Natural killer cell (primary cell): ENCODE measurements around the gene RBM19. TPM values are rescaled to one million over a fixed set of nuclear protein-coding genes. Genes with fewer than 3 reads are reported as not detected.

Source experiments
- ATAC-seq, 3 donors: fragments of 150-1000 bp in 2 of 3; fragments of 200-7000 bp in 1 of 3; cut with Tn5 transposase; 1 replicate in 1 of 3; 2 replicates in 2 of 3; pipeline ENCODE4 v1.10.0; 2021; ENCODE audit warnings: mild to moderate bottlenecking in 2 of 3, moderate library complexity in 2 of 3
- DNase-seq, 2 donors: peaks; one replicate each; pipeline versions ENCODE4 v3.0.0 to v3.0.0-alpha.2; 2013 to 2021; ENCODE audit warnings: mixed read lengths in 1 of 2
- H3K27ac ChIP-seq: one replicate; pipeline ENCODE4 v1.5.1; 2013; ENCODE audit warnings: mild to moderate bottlenecking, low read length
- H3K27me3 ChIP-seq: one replicate; pipeline ENCODE4 v1.6.1; 2013; ENCODE audit warnings: low read length; ENCODE audit not compliant: control insufficient read depth, insufficient read depth
- H3K36me3 ChIP-seq: one replicate; pipeline ENCODE4 v1.6.1; 2013; ENCODE audit warnings: low read length; ENCODE audit not compliant: control insufficient read depth, insufficient read depth
- H3K4me1 ChIP-seq: one replicate; pipeline ENCODE4 v1.6.1; 2013; ENCODE audit warnings: low read length; ENCODE audit not compliant: control insufficient read depth, insufficient read depth
- H3K4me3 ChIP-seq: one replicate; pipeline ENCODE4 v1.5.1; 2013; ENCODE audit warnings: low read length
- H3K9me3 ChIP-seq: one replicate; pipeline ENCODE4 v1.6.1; 2013; ENCODE audit warnings: low read length; ENCODE audit not compliant: control insufficient read depth, insufficient read depth
- H3K27ac Mint-ChIP-seq, 2 donors: one replicate each; pipeline ENCODE4 v1.8.0; 2022; ENCODE audit warnings: mild to moderate bottlenecking in 2 of 2, mixed read lengths in 2 of 2, moderate library complexity in 1 of 2
- H3K27me3 Mint-ChIP-seq, 2 donors: one replicate each; pipeline ENCODE4 v1.8.0; 2022; ENCODE audit warnings: low read depth in 2 of 2, mixed read lengths in 2 of 2
- H3K36me3 Mint-ChIP-seq: one replicate; pipeline ENCODE4 v1.8.0; 2022; ENCODE audit warnings: mixed read lengths
- H3K4me1 Mint-ChIP-seq, 2 donors: one replicate each; pipeline ENCODE4 v1.8.0; 2022; ENCODE audit warnings: mixed read lengths in 2 of 2
- H3K4me3 Mint-ChIP-seq: one replicate; pipeline ENCODE4 v1.8.0; 2022; ENCODE audit warnings: mild to moderate bottlenecking, moderate library complexity, mixed read lengths
- H3K9me3 Mint-ChIP-seq, 2 donors: one replicate each; pipeline ENCODE4 v1.8.0; 2022; ENCODE audit warnings: mixed read lengths in 2 of 2
- WGBS: methylation state at CpG from one replicate; pipeline ENCODE4 v1.1.7; 2013; ENCODE audit warnings: missing lambda C conversion rate; ENCODE audit not compliant: insufficient coverage; 5-methylcytosine and 5-hydroxymethylcytosine counted together
- intact Hi-C: fragments of 100-400 bp; cut with micrococcal nuclease; formaldehyde crosslinking; loops from one replicate; pipeline ENCODE4 v1.14.2; 2022
- total RNA-seq, 4 donors: library from RNA; stranded (reverse); fragments of 120-200 nt in 1 of 4; gene quantifications; one replicate each; pipeline versions ENCODE4 v1.2.3 to v1.2.4, GENCODE V29; 2013 to 2022
- TF ChIP-seq, protein P1 (sequence below): fragments of 200-600 bp; IDR thresholded peaks from one replicate; pipeline ENCODE4 v1.8.0; 2022; ENCODE audit warnings: antibody characterized with exemption

Gene RBM19
- total RNA-seq, 3 donors from 2014 or later (not counting 1 experiment from before 2014, with no cell fraction given): 49.9 to 70.6 (median 60.9) TPM

DNA sequence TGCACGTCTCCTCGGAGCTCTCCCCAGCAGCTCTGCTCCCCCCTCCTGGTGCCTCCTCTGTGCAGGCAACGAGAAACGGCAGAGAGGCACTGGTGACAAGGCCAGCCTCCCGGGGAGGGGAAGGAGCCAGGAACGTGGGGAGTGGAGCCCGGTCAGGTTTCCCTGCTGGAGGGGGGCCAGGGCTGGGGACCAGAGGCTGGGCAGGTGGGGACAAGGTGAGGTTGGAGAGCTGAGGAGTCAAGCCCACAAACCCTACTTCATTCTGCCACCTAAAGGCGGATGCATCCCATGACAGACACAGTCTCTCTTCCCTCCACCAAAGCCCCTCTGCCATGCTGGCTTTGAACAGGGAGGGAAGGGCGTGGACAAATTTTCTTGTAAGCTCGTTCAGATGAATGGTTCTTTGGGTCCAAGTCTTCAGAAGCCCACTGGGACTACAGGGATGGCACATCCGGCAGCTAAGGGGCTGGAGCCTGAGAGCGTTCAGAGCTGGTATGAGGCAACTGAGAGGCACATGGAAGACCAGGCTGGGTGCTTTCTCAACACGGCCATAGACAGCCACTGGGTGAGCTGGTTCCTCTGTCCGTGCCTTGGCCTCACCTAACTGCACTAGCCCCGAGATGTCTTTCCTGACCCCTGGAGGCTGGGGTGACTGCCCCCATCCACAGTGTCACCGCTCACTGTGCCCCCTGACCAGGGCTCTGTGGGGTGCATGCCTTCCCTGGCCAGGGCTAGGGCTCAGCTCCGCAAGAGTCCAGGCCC, 105.9 kb downstream of the RBM19 start:
- no peaks in the 10 kb centered on the region for H3K36me3 Mint-ChIP-seq
- peaks cover 13 to 38% of the 10 kb centered on the region in 2 donors for H3K4me1 Mint-ChIP-seq

DNA sequence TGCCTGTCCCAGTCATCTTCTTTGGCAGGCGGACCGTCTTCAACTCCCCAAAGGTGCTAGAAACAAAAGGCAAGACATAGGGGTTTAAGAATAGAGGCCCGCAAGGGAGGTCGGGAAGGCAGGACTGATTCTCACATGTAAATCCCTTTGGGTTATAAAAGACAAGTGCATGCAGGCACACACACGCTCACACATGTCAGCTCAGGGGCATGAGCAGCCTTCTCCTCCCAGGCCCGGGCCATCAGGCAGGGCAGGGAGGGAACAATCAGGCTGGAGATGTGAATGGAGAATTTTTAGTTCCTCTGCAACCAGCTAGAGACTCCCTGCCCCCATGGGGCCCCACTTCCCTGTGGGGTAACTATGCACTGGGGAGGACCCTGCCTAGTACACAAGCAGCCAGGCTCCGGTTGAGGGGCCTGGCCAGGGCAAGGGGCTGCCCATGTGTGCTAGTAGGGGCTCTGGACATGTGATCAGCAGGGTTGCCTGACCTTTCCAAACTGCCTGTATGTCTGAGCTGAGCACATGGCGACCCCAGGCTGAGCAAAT, 107.2 kb downstream of the RBM19 start:
- no peaks in the 10 kb centered on the region for H3K9me3 ChIP-seq
- H3K36me3 ChIP-seq: peaks cover 15% of the 10 kb centered on the region
- no peak overlapping the region for H3K4me3 Mint-ChIP-seq
- 79% methylated on average over 8 of the region's 8 CpGs for WGBS
- no peaks in the 10 kb centered on the region for H3K36me3 Mint-ChIP-seq
- intact Hi-C loops: no loop called here
- H3K4me1 Mint-ChIP-seq: peaks cover 13 to 24% of the 10 kb centered on the region in 2 donors
- no peak for DNase-seq
- no peak overlapping the region for H3K27ac ChIP-seq
- H3K4me1 ChIP-seq: peaks cover 16% of the 10 kb centered on the region
- no peaks in the 10 kb centered on the region for H3K27me3 Mint-ChIP-seq
- H3K9me3 Mint-ChIP-seq: no peaks in the 10 kb centered on the region
- ATAC-seq: no peak
- no peak overlapping the region for H3K4me3 ChIP-seq
- TF ChIP-seq, protein P1, sequence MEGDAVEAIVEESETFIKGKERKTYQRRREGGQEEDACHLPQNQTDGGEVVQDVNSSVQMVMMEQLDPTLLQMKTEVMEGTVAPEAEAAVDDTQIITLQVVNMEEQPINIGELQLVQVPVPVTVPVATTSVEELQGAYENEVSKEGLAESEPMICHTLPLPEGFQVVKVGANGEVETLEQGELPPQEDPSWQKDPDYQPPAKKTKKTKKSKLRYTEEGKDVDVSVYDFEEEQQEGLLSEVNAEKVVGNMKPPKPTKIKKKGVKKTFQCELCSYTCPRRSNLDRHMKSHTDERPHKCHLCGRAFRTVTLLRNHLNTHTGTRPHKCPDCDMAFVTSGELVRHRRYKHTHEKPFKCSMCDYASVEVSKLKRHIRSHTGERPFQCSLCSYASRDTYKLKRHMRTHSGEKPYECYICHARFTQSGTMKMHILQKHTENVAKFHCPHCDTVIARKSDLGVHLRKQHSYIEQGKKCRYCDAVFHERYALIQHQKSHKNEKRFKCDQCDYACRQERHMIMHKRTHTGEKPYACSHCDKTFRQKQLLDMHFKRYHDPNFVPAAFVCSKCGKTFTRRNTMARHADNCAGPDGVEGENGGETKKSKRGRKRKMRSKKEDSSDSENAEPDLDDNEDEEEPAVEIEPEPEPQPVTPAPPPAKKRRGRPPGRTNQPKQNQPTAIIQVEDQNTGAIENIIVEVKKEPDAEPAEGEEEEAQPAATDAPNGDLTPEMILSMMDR: no peak
- no peaks in the 10 kb centered on the region for H3K27me3 ChIP-seq
- no peak overlapping the region for H3K27ac Mint-ChIP-seq

More for the DNA sequence above, 105.9 kb downstream of the RBM19 start:
- Histone ChIP-seq H3K4me3 (no peak overlapping the region), H3K27me3 (no peaks in the 10 kb centered on the region), H3K9me3 (no peaks in the 10 kb centered on the region), H3K27ac (no peak overlapping the region), H3K36me3 (peaks cover 15% of the 10 kb centered on the region), H3K4me1 (peaks cover 16% of the 10 kb centered on the region)
- H3K4me3 Mint-ChIP-seq: no peak overlapping the region
- H3K27ac Mint-ChIP-seq: no peak overlapping the region
- no peaks in the 10 kb centered on the region for H3K27me3 Mint-ChIP-seq
- TF ChIP-seq, protein P1: no peak
- no peaks in the 10 kb centered on the region for H3K9me3 Mint-ChIP-seq
- DNase-seq (no peak), ATAC-seq (no peak)
- intact Hi-C loops: no loop called here
- 89% methylated on average over 17 of the region's 17 CpGs for WGBS

GRCh38 chr12:113857371-113857770, 108.8 kb downstream of the RBM19 start:
- Histone ChIP-seq H3K4me3 (no peak overlapping the region), H3K9me3 (no peaks in the 10 kb centered on the region), H3K36me3 (peaks cover 15% of the 10 kb centered on the region), H3K4me1 (peaks cover 4% of the 10 kb centered on the region), H3K27me3 (no peaks in the 10 kb centered on the region), H3K27ac (no peak overlapping the region)
- ATAC-seq (no peak), DNase-seq (no peak)
- Mint-ChIP-seq H3K27me3 (no peaks in the 10 kb centered on the region), H3K9me3 (no peaks in the 10 kb centered on the region), H3K27ac (no peak overlapping the region), H3K4me1 (peaks cover 10 to 12% of the 10 kb centered on the region in 2 donors), H3K4me3 (no peak overlapping the region), H3K36me3 (no peaks in the 10 kb centered on the region)
- WGBS: 96% methylated on average over 12 of the region's 12 CpGs
- TF ChIP-seq, protein P1: no peak
- intact Hi-C loops: no loop called here
